Ectodermal cell (in vitro differentiated cells): Measurements from ENCODE around the gene GABRD.

Experiments used
- H3K27ac ChIP-seq: 2 replicates; pipeline ENCODE4 v1.7.0; 2013; ENCODE audit warnings: mild to moderate bottlenecking, low read depth, low read length; ENCODE audit not compliant: insufficient read depth, poor library complexity, severe bottlenecking
- H3K27me3 ChIP-seq: 2 replicates; pipeline ENCODE4 v1.7.0; 2013; ENCODE audit warnings: mild to moderate bottlenecking, low read length; ENCODE audit not compliant: insufficient read depth, control insufficient read depth, poor library complexity, severe bottlenecking
- H3K36me3 ChIP-seq: one replicate; pipeline ENCODE4 v1.7.0; 2013; ENCODE audit warnings: low read length; ENCODE audit not compliant: control insufficient read depth, insufficient read depth
- H3K4me1 ChIP-seq: one replicate; pipeline ENCODE4 v1.7.0; 2013; ENCODE audit warnings: low read length; ENCODE audit not compliant: control insufficient read depth, insufficient read depth
- H3K4me3 ChIP-seq: 2 replicates; pipeline ENCODE4 v1.7.0; 2013; ENCODE audit warnings: low read depth, low read length, control low read depth; ENCODE audit not compliant: insufficient read depth
- H3K9me3 ChIP-seq: 2 replicates; pipeline ENCODE4 v1.7.0; 2013; ENCODE audit warnings: mild to moderate bottlenecking, low read length, moderate library complexity; ENCODE audit not compliant: control insufficient read depth
- WGBS, 2 experiments: methylation state at CpG; one replicate each; pipeline ENCODE4 v1.1.7; 2013; ENCODE audit warnings: missing lambda C conversion rate in 2 of 2; 5-methylcytosine and 5-hydroxymethylcytosine counted together

GABRD gene

DNA sequence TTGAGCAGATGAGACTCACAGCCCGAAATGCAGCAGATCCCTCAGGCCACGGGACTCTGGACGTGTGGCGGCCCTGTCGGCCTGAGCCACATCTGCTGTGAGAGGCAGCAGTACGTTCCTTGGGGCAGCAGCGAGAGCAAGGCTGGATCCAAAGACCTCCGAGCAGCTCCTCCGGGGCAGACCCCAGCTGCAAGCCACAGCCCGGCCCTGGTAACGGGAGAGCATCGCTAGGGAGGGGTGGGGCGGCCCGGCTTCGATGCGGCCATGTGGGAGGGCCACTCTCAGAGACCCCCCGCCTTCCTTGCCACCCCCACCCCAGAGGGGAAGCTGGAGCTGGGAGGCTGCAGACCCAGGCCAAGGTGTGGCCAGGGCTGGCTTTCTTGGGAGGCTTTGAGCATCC is 48.8 kb downstream of the GABRD start:
- H3K27me3 ChIP-seq, result no peaks in the 10 kb centered on the region
- 90 to 92% methylated on average over 17 of the region's 17 CpGs for WGBS, 2 experiments
- H3K4me3 ChIP-seq, result no peak overlapping the region
- H3K36me3 ChIP-seq, result no peaks in the 10 kb centered on the region
- H3K9me3 ChIP-seq, result no peaks in the 10 kb centered on the region
- peaks cover 2% of the 10 kb centered on the region for H3K4me1 ChIP-seq
- no peak overlapping the region for H3K27ac ChIP-seq

DNA sequence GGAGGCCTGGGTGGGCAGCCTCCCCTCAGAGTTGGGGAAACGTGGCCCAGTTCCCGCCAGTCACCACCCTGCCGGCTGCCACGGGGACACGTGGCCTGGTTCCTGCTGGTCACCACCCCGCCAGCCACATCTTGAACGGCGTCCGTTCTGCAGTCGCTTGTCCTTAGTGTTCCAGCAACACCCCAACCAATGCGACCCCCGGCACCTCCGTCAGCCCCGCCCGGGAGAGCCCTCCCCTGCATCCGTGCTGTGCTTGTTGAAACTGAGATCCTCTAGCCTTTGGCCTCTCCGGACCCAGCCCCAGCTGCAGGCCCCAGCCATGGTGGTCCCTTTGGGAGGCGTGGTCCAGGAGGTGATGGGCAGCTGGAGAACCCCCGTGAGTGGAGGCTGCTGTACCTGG is 49.8 kb downstream of the GABRD start:
- H3K36me3 ChIP-seq, result no peaks in the 10 kb centered on the region
- WGBS, 2 experiments, result 94 to 96% methylated on average over 19 of the region's 19 CpGs
- H3K4me3 ChIP-seq, result no peak overlapping the region
- no peaks in the 10 kb centered on the region for H3K9me3 ChIP-seq
- H3K27me3 ChIP-seq, result no peaks in the 10 kb centered on the region
- H3K27ac ChIP-seq, result no peak overlapping the region
- H3K4me1 ChIP-seq, result peaks cover 12% of the 10 kb centered on the region

DNA sequence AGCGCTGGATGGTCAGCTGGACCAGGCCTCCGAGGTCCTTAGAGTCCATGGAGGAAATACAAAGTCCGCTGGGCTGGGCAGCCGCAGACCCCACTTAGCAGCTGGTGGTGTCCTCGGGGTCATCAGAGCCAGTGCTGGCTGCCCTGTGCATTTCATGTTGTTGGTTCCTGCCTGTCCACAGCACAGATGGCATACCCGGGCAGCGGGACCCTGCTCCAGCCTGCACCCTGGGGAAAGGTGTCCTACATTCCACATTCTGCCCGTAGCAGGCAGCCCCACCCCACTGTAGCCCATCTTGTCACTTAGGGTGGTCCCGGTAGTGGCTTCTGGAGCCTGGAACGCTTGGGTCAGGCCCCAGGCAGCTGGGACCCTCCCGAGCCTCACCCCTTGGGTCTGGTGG is 50.9 kb downstream of the GABRD start:
- no peak overlapping the region for H3K4me3 ChIP-seq
- H3K27me3 ChIP-seq, result no peaks in the 10 kb centered on the region
- WGBS, 2 experiments, result 94 to 96% methylated on average over 11 of the region's 11 CpGs
- no peaks in the 10 kb centered on the region for H3K36me3 ChIP-seq
- H3K27ac ChIP-seq, result no peak overlapping the region
- no peaks in the 10 kb centered on the region for H3K9me3 ChIP-seq
- peaks cover 17% of the 10 kb centered on the region for H3K4me1 ChIP-seq

DNA sequence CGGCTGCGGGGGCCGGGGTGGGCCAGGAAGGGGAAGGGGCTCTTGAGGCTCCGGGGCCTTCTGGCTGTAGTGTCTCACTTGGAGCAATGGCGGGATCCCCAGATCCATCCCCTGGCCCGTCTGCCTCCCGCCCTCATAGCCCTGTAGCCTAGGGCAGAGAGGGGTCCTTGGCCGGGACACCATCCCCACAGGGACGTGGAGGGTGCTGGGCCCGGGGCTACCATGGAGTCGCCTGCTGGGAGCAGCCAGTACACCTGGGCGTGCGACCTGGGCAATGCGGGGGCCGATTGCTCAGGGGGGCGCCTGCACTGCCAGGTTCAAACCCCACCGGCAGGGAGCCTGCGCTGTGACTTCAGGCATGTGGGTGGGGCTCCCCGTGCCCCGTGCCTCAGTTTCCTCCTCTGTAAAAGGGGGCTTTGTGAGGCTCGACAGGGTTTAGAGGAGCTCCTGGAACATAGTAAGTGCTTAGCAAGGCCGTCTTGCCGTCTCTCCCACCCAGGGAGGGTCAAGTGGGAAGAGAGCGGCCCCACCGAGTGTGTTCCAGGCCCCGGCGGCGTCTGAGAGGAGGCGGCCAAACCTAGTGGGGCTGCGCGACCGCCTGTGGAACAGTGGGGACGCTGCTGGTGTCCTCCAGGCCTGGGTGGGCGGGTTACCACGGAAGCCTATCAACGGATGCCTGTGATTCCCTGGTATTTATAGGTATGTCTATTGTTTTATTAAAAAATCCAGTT is 51.8 kb downstream of the GABRD start:
- Histone ChIP-seq H3K9me3 (no peaks in the 10 kb centered on the region), H3K27ac (no peak overlapping the region), H3K36me3 (no peaks in the 10 kb centered on the region), H3K4me1 (peaks cover 19% of the 10 kb centered on the region), H3K27me3 (no peaks in the 10 kb centered on the region), H3K4me3 (no peak overlapping the region)
- WGBS, 2 experiments, result 96% methylated on average over 36 of the region's 36 CpGs

DNA sequence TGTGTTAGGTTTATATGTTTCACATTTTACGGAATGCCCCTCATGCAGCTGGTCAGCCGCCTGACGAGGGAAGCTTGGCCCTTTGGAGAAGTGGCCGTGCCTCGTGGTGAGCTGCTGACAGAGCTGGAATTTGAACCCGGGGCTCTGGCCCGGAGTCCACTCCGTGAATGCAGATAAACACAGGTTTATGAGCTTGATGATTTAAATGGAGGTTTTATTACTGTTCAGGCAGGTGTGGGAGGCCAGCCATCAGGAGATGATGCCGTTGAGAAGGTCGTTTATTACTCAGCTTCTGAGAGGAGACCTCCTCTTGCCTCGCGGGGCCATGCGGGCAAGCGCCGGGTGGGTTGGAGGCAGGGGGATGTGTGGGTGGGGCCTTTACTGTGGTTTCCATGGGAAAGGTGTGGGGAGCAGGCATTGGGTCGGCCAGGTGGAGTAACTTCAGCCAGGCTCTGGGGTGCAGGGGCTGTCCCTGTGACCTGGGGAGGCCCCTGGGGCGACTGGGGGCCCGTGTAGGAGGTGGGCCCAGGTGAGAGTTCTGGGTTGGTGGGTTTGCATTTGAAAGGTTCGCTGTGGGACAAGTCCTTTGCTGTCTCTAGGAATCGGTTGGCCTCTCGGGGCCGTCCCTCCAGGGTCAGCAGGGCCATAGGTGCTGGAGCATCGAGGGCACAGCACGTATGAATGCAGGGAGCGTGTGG is 53.1 kb downstream of the GABRD start:
- Histone ChIP-seq H3K9me3 (no peaks in the 10 kb centered on the region), H3K4me1 (peaks cover 19% of the 10 kb centered on the region), H3K27ac (no peak overlapping the region), H3K36me3 (peaks cover 5% of the 10 kb centered on the region), H3K27me3 (no peaks in the 10 kb centered on the region), H3K4me3 (no peak overlapping the region)
- WGBS, 2 experiments, result 91 to 93% methylated on average over 25 of the region's 25 CpGs

DNA sequence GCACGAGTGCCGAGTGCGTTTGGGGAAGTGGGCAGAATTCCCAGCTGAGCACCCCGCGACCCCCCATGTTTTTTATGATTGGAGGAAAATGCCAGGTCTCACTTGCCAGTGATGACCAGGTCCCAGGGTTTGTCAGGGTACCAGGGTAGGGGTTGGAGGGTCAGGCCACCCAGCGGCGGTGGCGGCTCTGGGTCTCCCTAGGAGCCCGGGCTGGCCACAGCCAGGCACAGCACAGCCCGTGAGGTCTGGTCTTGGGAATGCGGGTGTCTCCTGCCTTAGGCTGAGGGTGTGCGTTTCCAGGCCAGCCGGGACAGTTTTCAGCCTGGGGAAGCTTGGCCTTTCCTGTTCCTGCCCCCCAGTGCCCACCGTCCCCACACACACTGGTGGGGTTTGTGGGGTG is 53.7 kb downstream of the GABRD start:
- H3K27me3 ChIP-seq, result no peaks in the 10 kb centered on the region
- 92 to 94% methylated on average over 14 of the region's 14 CpGs for WGBS, 2 experiments
- H3K27ac ChIP-seq, result no peak overlapping the region
- peaks cover 19% of the 10 kb centered on the region for H3K4me1 ChIP-seq
- H3K4me3 ChIP-seq, result no peak overlapping the region
- peaks cover 10% of the 10 kb centered on the region for H3K36me3 ChIP-seq
- H3K9me3 ChIP-seq, result no peaks in the 10 kb centered on the region

DNA sequence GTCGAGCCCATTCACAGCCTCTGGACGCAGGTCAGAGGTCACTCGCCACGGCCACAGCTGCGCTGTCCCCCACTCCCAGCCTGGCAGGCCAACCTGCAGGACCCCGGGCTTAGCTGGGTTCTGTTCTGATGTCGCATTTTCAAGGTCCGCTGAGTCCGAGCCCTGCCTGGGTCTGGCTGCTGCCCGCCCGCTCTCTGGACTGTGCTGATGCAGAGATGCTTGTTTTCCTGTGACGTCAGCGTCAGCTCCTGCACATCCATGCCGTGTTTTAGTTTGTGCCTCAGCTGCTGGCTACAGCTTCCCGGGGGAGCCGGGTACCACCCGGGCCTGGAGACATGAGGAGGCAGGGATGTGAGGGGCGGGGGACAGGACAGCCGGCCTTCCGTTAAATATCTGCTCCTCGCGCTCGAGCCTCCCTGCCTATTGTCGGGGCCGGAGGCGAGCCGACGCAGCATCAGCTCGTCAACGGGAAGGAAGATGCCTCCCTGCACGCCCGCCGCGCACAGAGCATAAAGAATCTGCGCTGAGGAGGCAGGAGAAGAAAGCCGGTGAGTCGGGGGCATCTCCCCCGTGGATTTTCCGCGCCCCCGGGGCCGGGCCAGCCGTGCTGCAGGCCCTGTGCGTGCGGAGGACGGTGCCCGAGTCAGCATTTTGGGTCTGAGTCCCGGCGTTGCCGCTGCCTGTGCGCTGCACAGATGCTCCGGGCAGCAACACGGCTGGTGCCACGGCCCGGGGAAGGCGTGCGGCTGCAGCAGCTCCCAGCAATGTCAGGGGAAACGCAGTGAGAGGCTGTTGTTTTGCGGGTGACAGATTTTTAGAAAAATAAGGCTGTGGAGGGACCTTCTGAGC is 54.5 kb downstream of the GABRD start:
- Histone ChIP-seq H3K27ac (no peak overlapping the region), H3K27me3 (no peaks in the 10 kb centered on the region), H3K4me1 (peaks cover 19% of the 10 kb centered on the region), H3K36me3 (peaks cover 12% of the 10 kb centered on the region), H3K9me3 (no peaks in the 10 kb centered on the region), H3K4me3 (no peak overlapping the region)
- WGBS, 2 experiments, result 80 to 83% methylated on average over 59 of the region's 59 CpGs

DNA sequence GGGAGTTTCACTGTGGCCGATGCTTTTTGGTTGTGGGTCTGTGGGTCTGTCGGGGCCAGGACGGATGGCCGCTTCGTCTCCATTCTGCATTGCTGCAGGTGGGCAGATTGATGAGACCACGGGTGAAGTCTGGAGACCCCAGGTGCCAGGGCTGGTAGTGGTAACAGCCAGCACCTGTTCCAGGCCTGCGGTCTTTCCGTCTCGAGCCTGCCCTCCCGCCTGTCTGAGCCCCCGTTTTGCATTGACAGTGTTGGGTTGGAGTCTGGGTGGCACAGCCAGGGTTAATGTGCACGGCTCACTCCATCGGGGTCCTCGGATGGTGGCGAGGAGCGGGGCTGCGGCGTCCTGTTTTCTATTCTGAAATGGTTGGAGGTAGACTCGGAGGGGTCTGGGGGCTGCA is 55.3 kb downstream of the GABRD start:
- H3K4me3 ChIP-seq, result no peak overlapping the region
- H3K27me3 ChIP-seq, result no peaks in the 10 kb centered on the region
- 90 to 91% methylated on average over 19 of the region's 19 CpGs for WGBS, 2 experiments
- H3K4me1 ChIP-seq, result peaks cover 19% of the 10 kb centered on the region
- no peak overlapping the region for H3K27ac ChIP-seq
- peaks cover 12% of the 10 kb centered on the region for H3K36me3 ChIP-seq
- no peaks in the 10 kb centered on the region for H3K9me3 ChIP-seq

DNA sequence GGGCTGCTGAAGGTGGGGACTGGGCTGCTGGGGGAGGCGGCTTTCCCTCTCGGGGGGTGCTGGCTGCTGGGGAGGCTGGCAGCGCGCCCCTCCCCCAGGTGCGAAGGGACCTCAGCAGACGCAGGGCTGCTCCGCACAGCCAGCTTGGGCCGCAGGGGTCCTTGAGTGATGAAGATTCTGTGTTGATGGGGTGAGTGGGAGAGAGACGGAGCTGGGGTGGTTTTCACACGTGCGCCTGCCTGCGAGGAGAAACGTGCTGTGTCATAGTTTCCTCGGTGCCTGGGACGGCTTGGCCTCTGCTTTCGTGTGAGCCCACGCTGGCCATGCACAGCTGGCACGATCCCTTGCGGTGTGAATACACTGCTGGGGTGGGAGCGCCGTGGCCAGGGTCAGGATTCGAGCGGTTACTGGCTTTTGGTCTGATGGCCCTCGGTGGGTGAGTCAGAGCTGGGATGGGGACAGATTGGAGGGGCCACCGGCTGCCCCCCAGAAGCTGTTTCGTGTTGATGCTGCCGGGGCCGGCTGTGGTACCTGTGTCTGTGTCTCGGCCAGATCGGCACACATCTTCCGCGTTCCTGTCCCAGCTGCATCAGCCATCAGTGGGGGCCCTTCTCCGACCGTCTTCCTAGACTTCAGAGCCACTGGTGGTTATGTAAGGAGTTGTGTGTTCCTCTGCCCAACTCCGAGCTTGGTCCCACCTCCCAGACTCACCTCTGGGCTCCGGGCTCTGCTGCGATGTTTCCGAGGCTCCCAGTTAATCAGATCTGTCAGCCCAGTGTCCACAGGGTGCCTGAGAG is 56.0 kb downstream of the GABRD start:
- peaks cover 19% of the 10 kb centered on the region for H3K4me1 ChIP-seq
- WGBS, 2 experiments, result 91 to 92% methylated on average over 38 of the region's 38 CpGs
- no peak overlapping the region for H3K4me3 ChIP-seq
- H3K27ac ChIP-seq, result no peak overlapping the region
- H3K27me3 ChIP-seq, result no peaks in the 10 kb centered on the region
- no peaks in the 10 kb centered on the region for H3K9me3 ChIP-seq
- H3K36me3 ChIP-seq, result peaks cover 12% of the 10 kb centered on the region
